AG10803 (cell line): Measurements from ENCODE around the gene DAAM2.

Experiments used
- DNase-seq: peaks from one replicate; pipeline ENCODE4 v3.0.0; 2010; ENCODE audit warnings: low read depth
- H3K4me3 ChIP-seq: 2 replicates; pipeline ENCODE4 v1.5.1; 2011; ENCODE audit warnings: mild to moderate bottlenecking, low read length, control low read depth
- CTCF ChIP-seq: conservative IDR thresholded peaks from 2 replicates; pipeline ENCODE4 v1.5.1; 2011; ENCODE audit warnings: mild to moderate bottlenecking, low read length, control low read depth, inconsistent platforms

The DAAM2 gene

GRCh38 chr6:39834278-39834677 lies 42.1 kb downstream of the DAAM2 start:
- H3K4me3 ChIP-seq, result no peak overlapping the region
- no peak for TF ChIP-seq CTCF
- no peak for DNase-seq

GRCh38 chr6:39834866-39835265 lies 42.7 kb downstream of the DAAM2 start:
- no peak overlapping the region for H3K4me3 ChIP-seq
- DNase-seq, result no peak
- TF ChIP-seq CTCF, result no peak

- DNase-seq, result peak; percentile 90
- H3K4me3 ChIP-seq, result no peak overlapping the region
- TF ChIP-seq CTCF, result no peak
Observed at GRCh38 chr6:39835821-39836295, 43.7 kb downstream of the DAAM2 start.

- H3K4me3 ChIP-seq, result no peak overlapping the region
- DNase-seq, result peak; percentile 36
- TF ChIP-seq CTCF, result no peak
Observed at GRCh38 chr6:39836606-39837005, 44.4 kb downstream of the DAAM2 start.

GRCh38 chr6:39839445-39839844 lies 47.3 kb downstream of the DAAM2 start:
- DNase-seq, result no peak

GRCh38 chr6:39840781-39841180 lies 48.6 kb downstream of the DAAM2 start:
- H3K4me3 ChIP-seq, result no peak overlapping the region
- no peak for TF ChIP-seq CTCF
- no peak for DNase-seq

More at GRCh38 chr6:39839445-39839844, 47.3 kb downstream of the DAAM2 start:
- TF ChIP-seq CTCF, result no peak
- H3K4me3 ChIP-seq, result no peak overlapping the region

GRCh38 chr6:39841291-39841690 lies 49.1 kb downstream of the DAAM2 start:
- no peak for TF ChIP-seq CTCF
- H3K4me3 ChIP-seq, result no peak overlapping the region
- no peak for DNase-seq
